AG04450 (cell line): ENCODE data around the gene CSK. TPM values are rescaled to one million over a fixed set of nuclear protein-coding genes. Genes with fewer than 3 reads are reported as not detected.
A peak's percentile ranks its signal among the peaks of the same experiment; 100 is the strongest.

Experiments used
- CTCF ChIA-PET: fragments of 300-600, 350-600 bp; formaldehyde crosslinking; extraction: SDS; loops from one replicate; lab custom pipeline; 2022; ENCODE audit warnings: antibody characterized with exemption, inconsistent platforms; lab: Charles Lee
- POLR2A ChIA-PET: fragments of 350-600 bp; formaldehyde crosslinking; extraction: SDS; loops from one replicate; lab custom pipeline; 2021; ENCODE audit warnings: antibody characterized with exemption, inconsistent platforms; lab: Yijun Ruan, JAX
- DNase-seq: peaks from one replicate; pipeline ENCODE4 v3.0.0-alpha.2; 2011; ENCODE audit warnings: low read depth, low spot score
- H3K27ac ChIP-seq: one replicate; pipeline ENCODE4 v1.5.1; 2012; ENCODE audit warnings: low read depth, low read length, control low read depth
- H3K27me3 ChIP-seq: one replicate; pipeline ENCODE4 v1.6.0; 2012; ENCODE audit warnings: low read length; ENCODE audit not compliant: control insufficient read depth, insufficient read depth
- H3K4me3 ChIP-seq: 2 replicates; pipeline ENCODE4 v1.5.1; 2011; ENCODE audit warnings: mild to moderate bottlenecking, low read depth, low read length, control low read depth
- H3K9me3 ChIP-seq: 2 replicates; pipeline ENCODE4 v1.5.1; 2012; ENCODE audit warnings: low read length; ENCODE audit not compliant: control insufficient read depth, insufficient read depth
- polyA plus RNA-seq: library from polyadenylated mRNA; depleted of rRNA; stranded (reverse); fragments of >200 nt; gene quantifications from 2 replicates; pipeline ENCODE4 v1.2.3, GENCODE V29; 2011
- TF ChIP-seq, protein P1 (sequence below): IDR thresholded peaks from 2 replicates; pipeline ENCODE4 v1.5.1; 2011; ENCODE audit warnings: low read depth, low read length, control low read depth, inconsistent platforms

Gene CSK
- polyA plus RNA-seq, 1 experiment = 17.2 TPM

DNA sequence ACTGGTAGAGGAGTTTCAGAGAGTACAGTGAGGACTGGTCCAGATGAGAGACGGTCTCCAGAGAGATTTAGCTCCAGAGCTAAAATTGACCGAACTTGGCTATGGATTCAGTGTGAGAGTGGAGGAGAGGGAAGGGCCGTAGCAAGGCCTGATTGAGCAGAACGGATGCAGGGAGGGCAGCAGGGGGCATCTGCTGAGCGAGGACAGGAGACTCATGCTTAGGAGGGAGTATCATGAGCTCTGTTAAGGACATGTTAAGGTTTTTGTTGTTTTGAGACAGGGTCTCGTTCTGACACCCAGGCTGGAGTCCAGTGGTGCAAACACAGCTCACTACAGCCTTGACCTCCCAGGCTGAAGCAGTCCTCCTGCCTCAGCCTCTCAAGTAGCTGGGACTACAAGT, 23.1 kb downstream of the CSK start:
- Histone ChIP-seq H3K27ac (no peak overlapping the region), H3K4me3 (no peak overlapping the region), H3K27me3 (no peaks in the 10 kb centered on the region), H3K9me3 (no peaks in the 10 kb centered on the region; the same call in 1 of the 2 replicates)
- no peak for DNase-seq
- POLR2A ChIA-PET = interaction anchor here (0.6 kb wide), 1 partner anchor 149 kb away, joined by 5 read pairs; no protein-coding TSS in a partner anchor
- TF ChIP-seq, protein P1, sequence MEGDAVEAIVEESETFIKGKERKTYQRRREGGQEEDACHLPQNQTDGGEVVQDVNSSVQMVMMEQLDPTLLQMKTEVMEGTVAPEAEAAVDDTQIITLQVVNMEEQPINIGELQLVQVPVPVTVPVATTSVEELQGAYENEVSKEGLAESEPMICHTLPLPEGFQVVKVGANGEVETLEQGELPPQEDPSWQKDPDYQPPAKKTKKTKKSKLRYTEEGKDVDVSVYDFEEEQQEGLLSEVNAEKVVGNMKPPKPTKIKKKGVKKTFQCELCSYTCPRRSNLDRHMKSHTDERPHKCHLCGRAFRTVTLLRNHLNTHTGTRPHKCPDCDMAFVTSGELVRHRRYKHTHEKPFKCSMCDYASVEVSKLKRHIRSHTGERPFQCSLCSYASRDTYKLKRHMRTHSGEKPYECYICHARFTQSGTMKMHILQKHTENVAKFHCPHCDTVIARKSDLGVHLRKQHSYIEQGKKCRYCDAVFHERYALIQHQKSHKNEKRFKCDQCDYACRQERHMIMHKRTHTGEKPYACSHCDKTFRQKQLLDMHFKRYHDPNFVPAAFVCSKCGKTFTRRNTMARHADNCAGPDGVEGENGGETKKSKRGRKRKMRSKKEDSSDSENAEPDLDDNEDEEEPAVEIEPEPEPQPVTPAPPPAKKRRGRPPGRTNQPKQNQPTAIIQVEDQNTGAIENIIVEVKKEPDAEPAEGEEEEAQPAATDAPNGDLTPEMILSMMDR = no peak
- CTCF ChIA-PET = interaction anchor here (0.9 to 1.9 kb wide), 2 partner anchors 12 to 36 kb away, joined by 6 read pairs; no protein-coding TSS in a partner anchor

GRCh38 chr15:74807282-74807681, 25.4 kb downstream of the CSK start:
- H3K27me3 ChIP-seq = no peaks in the 10 kb centered on the region
- TF ChIP-seq, protein P1 = no peak
- DNase-seq = no peak
- no peak overlapping the region for H3K4me3 ChIP-seq
- CTCF ChIA-PET = interaction anchor here (1.2 to 1.6 kb wide), 2 partner anchors 8 to 25 kb away, joined by 4 to 5 read pairs; partner anchors contain the start of gene CSK
- H3K27ac ChIP-seq = no peak overlapping the region
- POLR2A ChIA-PET = no interaction called here
- no peaks in the 10 kb centered on the region; the same call in 1 of the 2 replicates for H3K9me3 ChIP-seq

- TF ChIP-seq, protein P1 = no peak
- CTCF ChIA-PET = interaction anchor here (0.9 to 1.6 kb wide), 3 partner anchors 9 to 37 kb away, joined by 4 to 5 read pairs (median 4); partner anchors contain the start of gene CSK
- POLR2A ChIA-PET = no interaction called here
- H3K4me3 ChIP-seq = no peak overlapping the region
- peak overlapping the region; percentile 11 for H3K27ac ChIP-seq
- H3K27me3 ChIP-seq = no peaks in the 10 kb centered on the region
- no peaks in the 10 kb centered on the region for H3K9me3 ChIP-seq
- DNase-seq = no peak
Observed at GRCh38 chr15:74808078-74808839, 26.4 kb downstream of the CSK start.

DNA sequence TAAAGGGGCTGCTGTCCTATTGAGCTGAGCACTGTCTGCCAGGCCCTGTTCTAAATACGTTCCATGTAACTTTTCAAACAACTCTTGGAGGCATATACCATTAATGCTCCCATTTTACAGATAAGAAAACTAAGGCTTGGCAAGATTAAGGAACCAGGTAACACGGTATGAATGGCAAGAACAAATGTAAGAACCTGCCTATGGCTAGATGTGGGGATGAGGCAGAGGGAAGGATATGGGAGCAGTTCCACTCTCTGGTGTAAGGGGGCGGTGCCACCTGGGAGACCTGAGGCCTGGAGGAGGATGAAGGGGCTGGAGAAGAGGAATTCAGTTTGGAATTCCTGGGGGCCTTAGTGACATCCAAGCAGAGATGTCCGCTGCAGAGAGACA, 27.0 kb downstream of the CSK start:
- Histone ChIP-seq H3K4me3 (no peak overlapping the region), H3K9me3 (no peaks in the 10 kb centered on the region), H3K27me3 (no peaks in the 10 kb centered on the region), H3K27ac (no peak overlapping the region)
- ChIA-PET CTCF (interaction anchor here (0.9 to 1.6 kb wide), 3 partner anchors 9 to 38 kb away, joined by 4 to 9 read pairs (median 5); partner anchors contain the start of gene CSK), POLR2A (no interaction called here)
- DNase-seq = no peak
- TF ChIP-seq, protein P1 = no peak

GRCh38 chr15:74809242-74809641, 27.4 kb downstream of the CSK start:
- Histone ChIP-seq H3K4me3 (no peak overlapping the region), H3K27ac (no peak overlapping the region), H3K9me3 (no peaks in the 10 kb centered on the region), H3K27me3 (no peaks in the 10 kb centered on the region)
- CTCF ChIA-PET = interaction anchor here (1.2 kb wide), 1 partner anchor 10 kb away, joined by 9 read pairs; no protein-coding TSS in a partner anchor
- no peak for DNase-seq
- TF ChIP-seq, protein P1 = no peak
- POLR2A ChIA-PET = no interaction called here
